ENCODE data around the gene INAFM1.

Gene INAFM1

GRCh38 chr19:47274071-47274890 lies at the start of gene INAFM1:
INAFM1 (plus strand) TSS chr19:47274885; CDS start chr19:47274920, 35 bp downstream.
- DNase-seq: peak; percentile 92

GRCh38 chr19:47225746-47226425 lies 48.8 kb upstream of the INAFM1 start:
- DNase-seq: peak; percentile 86

- DNase-seq: peak; percentile 96
Observed at GRCh38 chr19:47226426-47227351, 48.0 kb upstream of the INAFM1 start.

- DNase-seq: peak; percentile 92
Observed at GRCh38 chr19:47227352-47228167, 47.1 kb upstream of the INAFM1 start.

GRCh38 chr19:47228168-47228936 lies 46.3 kb upstream of the INAFM1 start:
- peak; percentile 31 for DNase-seq

GRCh38 chr19:47228937-47229675 lies 45.6 kb upstream of the INAFM1 start:
- no peak for DNase-seq

- no peak for DNase-seq
Observed at GRCh38 chr19:47229676-47230053, 45.0 kb upstream of the INAFM1 start.

GRCh38 chr19:47230054-47230920 lies 44.4 kb upstream of the INAFM1 start:
- peak; percentile 38 for DNase-seq

GRCh38 chr19:47230921-47231214 lies 43.8 kb upstream of the INAFM1 start, which contains the start of gene BBC3:
BBC3 (minus strand) TSS chr19:47231199; CDS start chr19:47228431, 2,768 bp downstream.
- DNase-seq: no peak

- DNase-seq: peak; percentile 74
Observed at GRCh38 chr19:47231215-47232054, 43.2 kb upstream of the INAFM1 start.

- peak; percentile 46 for DNase-seq
Observed at GRCh38 chr19:47232422-47233211, 42.1 kb upstream of the INAFM1 start.

GRCh38 chr19:47236072-47236675 lies 38.5 kb upstream of the INAFM1 start:
- no peak for DNase-seq

- DNase-seq: no peak
Observed at GRCh38 chr19:47239152-47239551, 35.5 kb upstream of the INAFM1 start.

- no peak for DNase-seq
Observed at GRCh38 chr19:47239610-47240296, 34.9 kb upstream of the INAFM1 start.

GRCh38 chr19:47240556-47240955 lies 34.1 kb upstream of the INAFM1 start:
- no peak for DNase-seq

- DNase-seq: peak; percentile 38
Observed at GRCh38 chr19:47240996-47241918, 33.4 kb upstream of the INAFM1 start.

Data from MV-4-11 (cell line).